Liver (tissue), 9 donors: ENCODE data around the gene ZNF836. TPM values are rescaled to one million over a fixed set of nuclear protein-coding genes. Genes with fewer than 3 reads are reported as not detected.

Experiments used
- DNase-seq: peaks from one replicate; pipeline ENCODE4 v3.0.0-alpha.2; 2017; ENCODE audit warnings: low spot score
- H3K27ac ChIP-seq, 2 donors: one replicate each; pipeline ENCODE4 v1.7.0; 2013; ENCODE audit warnings: inconsistent platforms in 2 of 2, low read length in 2 of 2, control low read depth in 1 of 2, low read depth in 1 of 2, mild to moderate bottlenecking in 1 of 2
- H3K27me3 ChIP-seq, 4 donors: one replicate each; pipeline versions ENCODE4 v1.6.1 to v1.7.0; 2013; ENCODE audit warnings: low read length in 3 of 4, inconsistent platforms in 1 of 4, mild to moderate bottlenecking in 1 of 4, moderate library complexity in 1 of 4; ENCODE audit not compliant: control insufficient read depth in 4 of 4, insufficient read depth in 4 of 4
- H3K36me3 ChIP-seq, 4 donors: one replicate each; pipeline versions ENCODE4 v1.6.1 to v1.7.0; 2013; ENCODE audit warnings: low read length in 3 of 4, mild to moderate bottlenecking in 3 of 4, low read depth in 1 of 4, moderate library complexity in 1 of 4; ENCODE audit not compliant: control insufficient read depth in 4 of 4, insufficient read depth in 3 of 4
- H3K4me1 ChIP-seq, 4 donors: one replicate each; pipeline versions ENCODE4 v1.6.1 to v1.7.0; 2013; ENCODE audit warnings: low read length in 3 of 4, mild to moderate bottlenecking in 3 of 4, moderate library complexity in 1 of 4; ENCODE audit not compliant: control insufficient read depth in 4 of 4, insufficient read depth in 4 of 4
- H3K4me3 ChIP-seq, 3 donors: one replicate each; pipeline versions ENCODE4 v1.6.1 to v1.7.0; 2013; ENCODE audit warnings: low read length in 3 of 3, control low read depth in 1 of 3, low read depth in 1 of 3, mild to moderate bottlenecking in 1 of 3
- H3K9ac ChIP-seq, 2 donors: one replicate each; pipeline ENCODE4 v1.7.0; 2013; ENCODE audit warnings: low read length in 2 of 2, mild to moderate bottlenecking in 2 of 2, moderate library complexity in 2 of 2, control low read depth in 1 of 2, low read depth in 1 of 2
- H3K9me3 ChIP-seq, 4 donors: one replicate each; pipeline versions ENCODE4 v1.6.1 to v1.7.0; 2013; ENCODE audit warnings: low read length in 3 of 4; ENCODE audit not compliant: control insufficient read depth in 4 of 4
- ATF3 ChIP-seq: IDR thresholded peaks from 2 replicates; pipeline ENCODE4 v1.6.1; 2016; ENCODE audit warnings: antibody characterized with exemption
- EGR1 ChIP-seq, 2 donors: IDR thresholded peaks; 2 replicates each; pipeline ENCODE4 v1.6.1; 2016 to 2018; ENCODE audit warnings: antibody characterized with exemption in 2 of 2, low read depth in 2 of 2
- FOXA1 ChIP-seq: IDR thresholded peaks from 2 replicates; pipeline ENCODE4 v1.6.1; 2016; ENCODE audit warnings: antibody characterized with exemption
- GABPA ChIP-seq, 2 donors: IDR thresholded peaks in 1 of 2; conservative IDR thresholded peaks in 1 of 2; 2 replicates each; pipeline ENCODE4 v1.6.1; 2016; ENCODE audit warnings: antibody characterized with exemption in 2 of 2, mild to moderate bottlenecking in 1 of 2, moderate library complexity in 1 of 2
- HNF4A ChIP-seq, 2 donors: conservative IDR thresholded peaks; 2 replicates each; pipeline ENCODE4 v1.6.1; 2016; ENCODE audit warnings: antibody characterized with exemption in 2 of 2, mild to moderate bottlenecking in 2 of 2
- HNF4G ChIP-seq: IDR thresholded peaks from 2 replicates; pipeline ENCODE4 v1.6.1; 2016; ENCODE audit warnings: antibody characterized with exemption
- JUND ChIP-seq, 2 donors: IDR thresholded peaks; 2 replicates each; pipeline ENCODE4 v1.6.1; 2016; ENCODE audit warnings: antibody characterized with exemption in 2 of 2
- NR2F2 ChIP-seq: IDR thresholded peaks from 2 replicates; pipeline ENCODE4 v1.6.1; 2016; ENCODE audit warnings: antibody characterized with exemption
- RAD21 ChIP-seq, 2 donors: IDR thresholded peaks; 2 replicates each; pipeline ENCODE4 v1.6.1; 2016; ENCODE audit warnings: antibody characterized with exemption in 2 of 2, mild to moderate bottlenecking in 2 of 2
- RXRA ChIP-seq, 2 donors: IDR thresholded peaks; 2 replicates each; pipeline ENCODE4 v1.6.1; 2017 to 2018; ENCODE audit warnings: antibody characterized with exemption in 2 of 2, mild to moderate bottlenecking in 1 of 2
- SP1 ChIP-seq: IDR thresholded peaks from 2 replicates; pipeline ENCODE4 v1.6.1; 2018; ENCODE audit warnings: antibody characterized with exemption, mild to moderate bottlenecking
- TAF1 ChIP-seq: conservative IDR thresholded peaks from 2 replicates; pipeline ENCODE4 v1.6.1; 2016; ENCODE audit warnings: antibody characterized with exemption, mild to moderate bottlenecking
- WGBS: extraction: QIAGEN DNeasy Blood & Tissue Kit; methylation state at CpG from one replicate; pipeline ENCODE4 v1.1.7; 2013; 5-methylcytosine and 5-hydroxymethylcytosine counted together
- polyA plus RNA-seq, 2 donors: library from polyadenylated mRNA; stranded (reverse) in 1 of 2; unstranded in 1 of 2; fragments of 200-250 nt in 1 of 2; fragments of >200 nt in 1 of 2; fragmentation: Nextera tagmentation in 1 of 2; extraction: Ambion mirVana in 1 of 2; gene quantifications; one replicate each; pipeline versions ENCODE4 v1.2.1 to v1.2.3, GENCODE V29; 2013 to 2015
- total RNA-seq, 2 donors: library from RNA; depleted of rRNA; stranded (reverse); fragments of >200 nt; gene quantifications; one replicate each; pipeline ENCODE4 v1.2.3, GENCODE V29; 2014
- TF ChIP-seq, protein P1 (sequence below): IDR thresholded peaks from 2 replicates; pipeline ENCODE4 v1.6.1; 2016; ENCODE audit warnings: antibody characterized with exemption
- TF ChIP-seq, protein P2 (sequence below): IDR thresholded peaks from 2 replicates; pipeline ENCODE4 v1.6.1; 2016; ENCODE audit warnings: antibody characterized with exemption, mild to moderate bottlenecking
- TF ChIP-seq, protein P3 (sequence below): fragments of 150-350 bp; IDR thresholded peaks from 2 replicates; pipeline ENCODE4 v1.5.1; 2017; ENCODE audit warnings: improper control_type of control experiment, low read depth, low read length; ENCODE audit not compliant: missing input control
- TF ChIP-seq, protein P4 (sequence below): IDR thresholded peaks from 2 replicates; pipeline ENCODE4 v1.6.1; 2016; ENCODE audit warnings: antibody characterized with exemption
- donor health status: healthy.
- donor health status: healthy.
- donor health status: healthy.
- donor health status: healthy.
- donor health status: healthy.

The ZNF836 gene
- total and polyA plus RNA-seq, 4 donors: 0.85 to 3.1 (median 1.8) TPM

DNA sequence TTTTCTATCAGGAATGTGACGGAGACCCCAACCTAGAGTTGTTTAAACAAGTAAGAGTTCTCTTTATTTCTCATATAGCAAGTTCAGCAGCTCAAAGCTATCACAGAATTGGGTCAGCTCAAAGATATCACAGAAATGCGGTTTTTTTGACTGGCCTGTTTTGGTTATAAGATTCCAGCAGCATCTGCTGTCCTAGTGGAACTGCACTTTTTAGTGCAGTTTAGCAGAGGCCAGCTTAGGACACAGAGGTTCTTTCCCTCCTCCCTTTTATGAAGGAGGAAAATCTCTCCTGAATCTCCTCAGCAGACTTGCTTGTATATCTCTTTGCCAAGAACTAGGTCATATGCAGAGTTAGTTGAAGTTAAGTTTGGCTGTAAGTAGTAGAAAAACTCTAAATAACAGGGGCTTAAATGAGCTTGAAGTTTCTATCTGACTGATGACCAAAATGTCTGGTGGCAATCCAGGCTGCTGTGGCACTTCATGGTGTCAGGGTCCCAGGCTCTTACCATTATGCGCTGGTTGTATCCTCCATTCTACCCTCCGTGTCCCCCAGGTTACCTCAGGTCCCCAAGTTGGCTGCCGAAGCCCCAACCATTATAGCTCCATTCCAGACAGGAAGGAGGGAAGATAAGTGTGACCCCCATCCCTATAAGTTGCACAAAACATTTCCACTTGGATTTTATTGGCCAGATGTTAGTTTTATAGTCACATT, 25.0 kb upstream of the ZNF836 start:
- no peak for DNase-seq
- Histone ChIP-seq H3K9ac (no peak overlapping the region), H3K4me1 (peaks cover 3 to 19% (median 13%) of the 10 kb centered on the region in 4 donors), H3K36me3 (peaks cover 3 to 40% (median 27%) of the 10 kb centered on the region in 4 donors), H3K4me3 (no peak overlapping the region), H3K27me3 (no peaks in the 10 kb centered on the region), H3K27ac (no peak overlapping the region), H3K9me3 (no peaks in the 10 kb centered on the region)
- WGBS: 90% methylated on average over 5 of the region's 5 CpGs
- TF ChIP-seq ATF3 (no peak), SP1 (no peak), NR2F2 (no peak), RAD21 (IDR thresholded peaks at IDR 0.05) (no peak), GABPA (IDR thresholded peaks at IDR 0.05 in 1 of 2, conservative IDR thresholded peaks at IDR 0.05 in 1 of 2) (no peak), FOXA1 (no peak), EGR1 (IDR thresholded peaks at IDR 0.05; ENCODE audit: low read depth in 2 of 2) (no peak), HNF4G (no peak), TAF1 (no peak), HNF4A (conservative IDR thresholded peaks at IDR 0.05) (no peak)
- TF ChIP-seq, protein P1, sequence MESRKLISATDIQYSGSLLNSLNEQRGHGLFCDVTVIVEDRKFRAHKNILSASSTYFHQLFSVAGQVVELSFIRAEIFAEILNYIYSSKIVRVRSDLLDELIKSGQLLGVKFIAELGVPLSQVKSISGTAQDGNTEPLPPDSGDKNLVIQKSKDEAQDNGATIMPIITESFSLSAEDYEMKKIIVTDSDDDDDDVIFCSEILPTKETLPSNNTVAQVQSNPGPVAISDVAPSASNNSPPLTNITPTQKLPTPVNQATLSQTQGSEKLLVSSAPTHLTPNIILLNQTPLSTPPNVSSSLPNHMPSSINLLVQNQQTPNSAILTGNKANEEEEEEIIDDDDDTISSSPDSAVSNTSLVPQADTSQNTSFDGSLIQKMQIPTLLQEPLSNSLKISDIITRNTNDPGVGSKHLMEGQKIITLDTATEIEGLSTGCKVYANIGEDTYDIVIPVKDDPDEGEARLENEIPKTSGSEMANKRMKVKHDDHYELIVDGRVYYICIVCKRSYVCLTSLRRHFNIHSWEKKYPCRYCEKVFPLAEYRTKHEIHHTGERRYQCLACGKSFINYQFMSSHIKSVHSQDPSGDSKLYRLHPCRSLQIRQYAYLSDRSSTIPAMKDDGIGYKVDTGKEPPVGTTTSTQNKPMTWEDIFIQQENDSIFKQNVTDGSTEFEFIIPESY: no peak
- TF ChIP-seq, protein P2, sequence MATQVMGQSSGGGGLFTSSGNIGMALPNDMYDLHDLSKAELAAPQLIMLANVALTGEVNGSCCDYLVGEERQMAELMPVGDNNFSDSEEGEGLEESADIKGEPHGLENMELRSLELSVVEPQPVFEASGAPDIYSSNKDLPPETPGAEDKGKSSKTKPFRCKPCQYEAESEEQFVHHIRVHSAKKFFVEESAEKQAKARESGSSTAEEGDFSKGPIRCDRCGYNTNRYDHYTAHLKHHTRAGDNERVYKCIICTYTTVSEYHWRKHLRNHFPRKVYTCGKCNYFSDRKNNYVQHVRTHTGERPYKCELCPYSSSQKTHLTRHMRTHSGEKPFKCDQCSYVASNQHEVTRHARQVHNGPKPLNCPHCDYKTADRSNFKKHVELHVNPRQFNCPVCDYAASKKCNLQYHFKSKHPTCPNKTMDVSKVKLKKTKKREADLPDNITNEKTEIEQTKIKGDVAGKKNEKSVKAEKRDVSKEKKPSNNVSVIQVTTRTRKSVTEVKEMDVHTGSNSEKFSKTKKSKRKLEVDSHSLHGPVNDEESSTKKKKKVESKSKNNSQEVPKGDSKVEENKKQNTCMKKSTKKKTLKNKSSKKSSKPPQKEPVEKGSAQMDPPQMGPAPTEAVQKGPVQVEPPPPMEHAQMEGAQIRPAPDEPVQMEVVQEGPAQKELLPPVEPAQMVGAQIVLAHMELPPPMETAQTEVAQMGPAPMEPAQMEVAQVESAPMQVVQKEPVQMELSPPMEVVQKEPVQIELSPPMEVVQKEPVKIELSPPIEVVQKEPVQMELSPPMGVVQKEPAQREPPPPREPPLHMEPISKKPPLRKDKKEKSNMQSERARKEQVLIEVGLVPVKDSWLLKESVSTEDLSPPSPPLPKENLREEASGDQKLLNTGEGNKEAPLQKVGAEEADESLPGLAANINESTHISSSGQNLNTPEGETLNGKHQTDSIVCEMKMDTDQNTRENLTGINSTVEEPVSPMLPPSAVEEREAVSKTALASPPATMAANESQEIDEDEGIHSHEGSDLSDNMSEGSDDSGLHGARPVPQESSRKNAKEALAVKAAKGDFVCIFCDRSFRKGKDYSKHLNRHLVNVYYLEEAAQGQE: no peak
- TF ChIP-seq, protein P3, sequence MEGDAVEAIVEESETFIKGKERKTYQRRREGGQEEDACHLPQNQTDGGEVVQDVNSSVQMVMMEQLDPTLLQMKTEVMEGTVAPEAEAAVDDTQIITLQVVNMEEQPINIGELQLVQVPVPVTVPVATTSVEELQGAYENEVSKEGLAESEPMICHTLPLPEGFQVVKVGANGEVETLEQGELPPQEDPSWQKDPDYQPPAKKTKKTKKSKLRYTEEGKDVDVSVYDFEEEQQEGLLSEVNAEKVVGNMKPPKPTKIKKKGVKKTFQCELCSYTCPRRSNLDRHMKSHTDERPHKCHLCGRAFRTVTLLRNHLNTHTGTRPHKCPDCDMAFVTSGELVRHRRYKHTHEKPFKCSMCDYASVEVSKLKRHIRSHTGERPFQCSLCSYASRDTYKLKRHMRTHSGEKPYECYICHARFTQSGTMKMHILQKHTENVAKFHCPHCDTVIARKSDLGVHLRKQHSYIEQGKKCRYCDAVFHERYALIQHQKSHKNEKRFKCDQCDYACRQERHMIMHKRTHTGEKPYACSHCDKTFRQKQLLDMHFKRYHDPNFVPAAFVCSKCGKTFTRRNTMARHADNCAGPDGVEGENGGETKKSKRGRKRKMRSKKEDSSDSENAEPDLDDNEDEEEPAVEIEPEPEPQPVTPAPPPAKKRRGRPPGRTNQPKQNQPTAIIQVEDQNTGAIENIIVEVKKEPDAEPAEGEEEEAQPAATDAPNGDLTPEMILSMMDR: no peak

DNA sequence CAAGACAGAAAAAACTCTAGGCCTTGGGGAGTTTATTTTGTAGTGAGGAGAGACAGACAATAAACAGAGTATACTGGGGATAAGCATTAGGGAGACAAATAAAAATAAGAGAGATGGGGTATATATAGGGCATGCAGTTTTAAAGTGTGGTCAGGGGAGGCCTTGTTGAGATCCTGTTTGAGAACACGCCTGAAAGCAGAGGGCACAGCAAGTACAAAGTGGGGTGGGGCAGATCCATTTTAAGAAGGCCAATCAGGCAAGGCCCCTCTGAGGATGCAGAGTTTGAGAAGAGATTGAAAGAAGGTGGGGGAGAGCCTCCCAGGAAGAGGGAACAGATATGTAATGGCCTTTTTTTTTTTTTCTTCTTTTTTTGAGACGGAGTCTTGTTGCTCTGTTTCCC, 20.5 kb upstream of the ZNF836 start:
- 73% methylated on average over 2 of the region's 2 CpGs for WGBS
- Histone ChIP-seq H3K9ac (no peak overlapping the region), H3K9me3 (no peaks in the 10 kb centered on the region), H3K27me3 (no peaks in the 10 kb centered on the region), H3K27ac (no peak overlapping the region), H3K4me1 (peaks cover 4 to 33% (median 24%) of the 10 kb centered on the region in 4 donors), H3K4me3 (no peak overlapping the region), H3K36me3 (peaks cover 3 to 22% (median 18%) of the 10 kb centered on the region in 4 donors)
- DNase-seq: no peak
- no peak for TF ChIP-seq HNF4A (conservative IDR thresholded peaks at IDR 0.05)
- TF ChIP-seq, protein P1: no peak
- no peak for TF ChIP-seq SP1
- TF ChIP-seq, protein P4, sequence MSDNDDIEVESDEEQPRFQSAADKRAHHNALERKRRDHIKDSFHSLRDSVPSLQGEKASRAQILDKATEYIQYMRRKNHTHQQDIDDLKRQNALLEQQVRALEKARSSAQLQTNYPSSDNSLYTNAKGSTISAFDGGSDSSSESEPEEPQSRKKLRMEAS: no peak
- no peak for TF ChIP-seq TAF1
- TF ChIP-seq RXRA (IDR thresholded peaks at IDR 0.05): no peak
- no peak for TF ChIP-seq HNF4G
- TF ChIP-seq, protein P3: no peak
- TF ChIP-seq JUND (IDR thresholded peaks at IDR 0.05): no peak
